HepG2 (cell line): Measurements from ENCODE around the gene KCNB1.

Experiments
- ATF3 ChIP-seq: sonication (generic); formaldehyde crosslinking; IDR thresholded peaks from 2 replicates; pipeline ENCODE4 v1.4.0; 2020; ENCODE audit warnings: missing genetic modification reagents
- EZH2 ChIP-seq: conservative IDR thresholded peaks from 2 replicates; pipeline ENCODE4 v1.6.1; 2012; ENCODE audit warnings: mild to moderate bottlenecking, low read depth, low read length, moderate library complexity
- GZF1 ChIP-seq: sonication (generic); formaldehyde crosslinking; IDR thresholded peaks from 2 replicates; pipeline ENCODE4 v1.5.1; 2020; ENCODE audit warnings: mild to moderate bottlenecking, missing genetic modification reagents
- NR2C2 ChIP-seq: sonication (generic); formaldehyde crosslinking; IDR thresholded peaks from 2 replicates; pipeline ENCODE4 v1.4.0; 2020; ENCODE audit warnings: missing genetic modification reagents, mild to moderate bottlenecking, moderate library complexity, borderline replicate concordance
- RNF2 ChIP-seq: fragments of 450-650 bp; conservative IDR thresholded peaks from 2 replicates; pipeline ENCODE4 v1.6.1; 2016; ENCODE audit warnings: low read depth
- RNF219 ChIP-seq: sonication (generic); formaldehyde crosslinking; IDR thresholded peaks from 2 replicates; pipeline ENCODE4 v1.5.0; 2020; ENCODE audit warnings: mild to moderate bottlenecking, missing genetic modification reagents
- SMC3 ChIP-seq: IDR thresholded peaks from 2 replicates; pipeline ENCODE4 v1.6.1; 2011; ENCODE audit warnings: low read length, improper control_type of control experiment
- SNRNP70 ChIP-seq: fragments of 200-400 bp; formaldehyde crosslinking; IDR thresholded peaks from 2 replicates; pipeline ENCODE4 v1.6.1; 2017; ENCODE audit warnings: mild to moderate bottlenecking, low read depth, low read length, moderate library complexity
- SRSF9 ChIP-seq: fragments of 200-400 bp; formaldehyde crosslinking; IDR thresholded peaks from 2 replicates; pipeline ENCODE4 v1.6.1; 2018; ENCODE audit warnings: borderline replicate concordance, mild to moderate bottlenecking, low read depth, low read length; ENCODE audit not compliant: insufficient read depth, poor library complexity, severe bottlenecking
- ZNF225 ChIP-seq: sonication (generic); formaldehyde crosslinking; IDR thresholded peaks from 2 replicates; pipeline ENCODE4 v1.4.0; 2020; ENCODE audit warnings: mild to moderate bottlenecking, missing genetic modification reagents
- ZNF274 ChIP-seq: sonication (generic); formaldehyde crosslinking; IDR thresholded peaks from 2 replicates; pipeline ENCODE4 v1.5.1; 2020; ENCODE audit warnings: mild to moderate bottlenecking, missing genetic modification reagents
- ZNF326 ChIP-seq: sonication (generic); formaldehyde crosslinking; IDR thresholded peaks from 2 replicates; pipeline ENCODE4 v1.4.0; 2020; ENCODE audit warnings: missing genetic modification reagents, borderline replicate concordance

DNA sequence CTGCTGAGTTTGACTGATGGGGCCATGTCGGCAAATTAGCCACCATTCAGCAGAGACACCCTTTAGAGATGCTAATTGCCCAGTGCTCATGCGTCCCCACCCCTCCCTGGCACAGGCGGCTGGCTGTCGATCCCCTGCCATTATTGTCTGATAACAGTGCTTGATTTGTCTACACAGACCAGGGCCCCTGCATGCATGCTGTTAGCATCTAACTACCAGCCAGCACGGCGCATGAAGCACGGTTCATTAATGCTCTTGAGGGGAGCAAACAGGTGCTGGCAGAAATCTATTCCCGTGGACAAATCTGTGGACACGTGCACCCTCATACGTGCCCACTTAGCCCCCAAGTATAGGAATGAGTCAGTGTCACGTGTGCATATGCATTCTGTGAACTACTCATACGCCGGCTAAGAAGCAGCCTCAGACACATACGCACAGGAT is 32.2 kb downstream of the KCNB1 start:
- TF ChIP-seq NR2C2 = no peak
- no peak for TF ChIP-seq RNF219
- no peak for TF ChIP-seq GZF1 (CRISPR knock-in tag)
- TF ChIP-seq ZNF225 = no peak
- no peak for TF ChIP-seq SRSF9
- TF ChIP-seq ZNF274 (CRISPR knock-in tag) = no peak
- no peak for TF ChIP-seq RNF2
- no peak for TF ChIP-seq SNRNP70
- TF ChIP-seq ZNF326 (CRISPR knock-in tag) = no peak
- TF ChIP-seq EZH2 = no peak
- no peak for TF ChIP-seq SMC3
- no peak for TF ChIP-seq ATF3 (CRISPR knock-in tag)
